ENCODE results near the gene SLC6A20.

Gene SLC6A20

GRCh38 chr3:45781271-45781670 lies 15.1 kb downstream of the SLC6A20 start:
- DNase-seq, result no peak
- intact Hi-C loops (cut with DNase I), result no loop called here

GRCh38 chr3:45779746-45780735 lies 16.3 kb downstream of the SLC6A20 start:
- intact Hi-C loops (cut with DNase I), result no loop called here
- DNase-seq, result no peak

GRCh38 chr3:45778761-45779201 lies 17.6 kb downstream of the SLC6A20 start:
- intact Hi-C loops (cut with DNase I), result no loop called here
- DNase-seq, result no peak

- DNase-seq, result no peak
- intact Hi-C loops (cut with DNase I), result no loop called here
Observed at GRCh38 chr3:45777746-45778386, 18.5 kb downstream of the SLC6A20 start.

- intact Hi-C loops (cut with DNase I), result no loop called here
- DNase-seq, result no peak
Observed at GRCh38 chr3:45777111-45777745, 19.1 kb downstream of the SLC6A20 start.

- intact Hi-C loops (cut with DNase I), result no loop called here
- no peak for DNase-seq
Observed at GRCh38 chr3:45776611-45777010, 19.7 kb downstream of the SLC6A20 start.

- no peak for DNase-seq
- intact Hi-C loops (cut with DNase I), result no loop called here
Observed at GRCh38 chr3:45776301-45776595, 20.1 kb downstream of the SLC6A20 start.

GRCh38 chr3:45775571-45776300 lies 20.6 kb downstream of the SLC6A20 start:
- intact Hi-C loops (cut with DNase I), result no loop called here
- DNase-seq, result no peak

GRCh38 chr3:45774581-45775521 lies 21.5 kb downstream of the SLC6A20 start:
- intact Hi-C loops (cut with DNase I), result no loop called here
- no peak for DNase-seq

- no peak for DNase-seq
- intact Hi-C loops (cut with DNase I), result no loop called here
Observed at GRCh38 chr3:45773714-45774449, 22.5 kb downstream of the SLC6A20 start.

GRCh38 chr3:45773072-45773471 lies 23.3 kb downstream of the SLC6A20 start:
- no peak for DNase-seq
- intact Hi-C loops (cut with DNase I), result no loop called here

- no peak for DNase-seq
- intact Hi-C loops (cut with DNase I), result no loop called here
Observed at GRCh38 chr3:45772341-45773035, 23.8 kb downstream of the SLC6A20 start.

- DNase-seq, result no peak
- intact Hi-C loops (cut with DNase I), result no loop called here
Observed at GRCh38 chr3:45771831-45772230, 24.5 kb downstream of the SLC6A20 start.

GRCh38 chr3:45771166-45771775 lies 25.1 kb downstream of the SLC6A20 start:
- no peak for DNase-seq
- intact Hi-C loops (cut with DNase I), result no loop called here

- DNase-seq, result no peak
- intact Hi-C loops (cut with DNase I), result no loop called here
Observed at GRCh38 chr3:45765958-45766357, 30.4 kb downstream of the SLC6A20 start.

- intact Hi-C loops (cut with DNase I), result no loop called here
- no peak for DNase-seq
Observed at GRCh38 chr3:45765266-45765851, 31.0 kb downstream of the SLC6A20 start.

GRCh38 chr3:45763303-45763675 lies 33.0 kb downstream of the SLC6A20 start:
- intact Hi-C loops (cut with DNase I), result loop anchor here (5.0 kb wide), 1 partner anchor 164 kb away; no protein-coding TSS in a partner anchor
- DNase-seq, result no peak

All from posterior cingulate gyrus (tissue), 11 donors.